Mononuclear cell (primary cell): ENCODE measurements around the gene PRM2. TPM values are rescaled to one million over a fixed set of nuclear protein-coding genes. Genes with fewer than 3 reads are reported as not detected.

Experiments
- H3K27me3 ChIP-seq: 2 replicates; pipeline ENCODE4 v1.6.0; 2011; ENCODE audit warnings: low read length, control low read depth; ENCODE audit not compliant: insufficient read depth
- H3K4me1 ChIP-seq: 2 replicates; pipeline ENCODE4 v1.5.1; 2011; ENCODE audit warnings: mild to moderate bottlenecking, low read length, control low read depth; ENCODE audit not compliant: insufficient read depth
- H3K4me3 ChIP-seq: 2 replicates; pipeline ENCODE4 v1.5.1; 2011; ENCODE audit warnings: mild to moderate bottlenecking, low read length, moderate library complexity
- H3K9me3 ChIP-seq: 2 replicates; pipeline ENCODE4 v1.5.1; 2011; ENCODE audit warnings: low read depth, mild to moderate bottlenecking, control low read depth, low read length
- total RNA-seq: library from RNA; depleted of rRNA; stranded (reverse); fragments of >200 nt; gene quantifications from one replicate; pipeline ENCODE4 v1.2.3, GENCODE V29; 2012

The PRM2 gene
- total RNA-seq, 1 donor = not detected

DNA sequence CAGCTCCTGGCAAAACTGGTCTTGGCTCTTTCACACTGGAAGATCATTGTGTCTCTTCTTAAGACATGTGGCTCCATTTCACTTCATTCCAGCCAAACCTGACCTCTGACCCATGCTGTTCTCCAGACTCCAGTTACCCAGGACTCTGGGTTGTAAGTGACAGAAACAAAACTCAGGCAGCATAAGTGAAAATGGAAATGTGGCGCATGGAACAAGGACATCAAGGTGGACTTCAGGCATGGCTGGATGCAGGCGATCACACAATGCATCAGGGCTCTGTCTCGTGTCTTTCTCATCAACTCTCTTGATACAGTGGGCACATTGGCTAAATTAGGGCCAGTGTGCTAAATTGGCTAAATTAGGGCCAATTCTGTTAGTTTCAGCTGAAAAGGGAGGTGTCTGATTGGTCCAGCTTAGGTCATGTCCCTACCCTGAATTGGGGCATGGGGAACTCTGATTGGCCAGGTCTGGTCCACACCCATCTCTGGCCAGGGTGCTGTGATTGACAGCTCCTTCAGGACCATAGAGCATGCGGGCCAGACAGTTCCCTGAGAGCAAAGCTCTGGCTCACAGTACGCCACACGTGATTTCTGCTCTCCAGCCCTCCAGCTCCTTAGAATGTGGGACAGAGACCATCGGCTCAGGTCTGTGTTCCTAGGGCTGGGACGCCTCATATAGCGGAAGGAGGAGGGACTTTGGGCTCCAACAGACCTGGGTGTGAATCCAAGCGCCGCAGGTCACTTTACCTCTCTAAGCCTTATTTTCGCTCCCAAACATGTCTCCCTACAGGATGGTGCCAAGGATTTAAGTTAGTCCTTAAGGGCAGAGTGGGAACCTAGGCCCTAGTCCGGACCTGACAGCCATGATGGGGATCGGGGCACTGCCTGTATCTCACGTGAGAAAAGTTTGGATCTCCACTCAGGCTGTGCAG, 37.7 kb downstream of the PRM2 start:
- no peaks in the 10 kb centered on the region for H3K9me3 ChIP-seq
- peaks cover 40% of the 10 kb centered on the region for H3K4me1 ChIP-seq
- H3K4me3 ChIP-seq = no peak overlapping the region
- H3K27me3 ChIP-seq = no peaks in the 10 kb centered on the region

DNA sequence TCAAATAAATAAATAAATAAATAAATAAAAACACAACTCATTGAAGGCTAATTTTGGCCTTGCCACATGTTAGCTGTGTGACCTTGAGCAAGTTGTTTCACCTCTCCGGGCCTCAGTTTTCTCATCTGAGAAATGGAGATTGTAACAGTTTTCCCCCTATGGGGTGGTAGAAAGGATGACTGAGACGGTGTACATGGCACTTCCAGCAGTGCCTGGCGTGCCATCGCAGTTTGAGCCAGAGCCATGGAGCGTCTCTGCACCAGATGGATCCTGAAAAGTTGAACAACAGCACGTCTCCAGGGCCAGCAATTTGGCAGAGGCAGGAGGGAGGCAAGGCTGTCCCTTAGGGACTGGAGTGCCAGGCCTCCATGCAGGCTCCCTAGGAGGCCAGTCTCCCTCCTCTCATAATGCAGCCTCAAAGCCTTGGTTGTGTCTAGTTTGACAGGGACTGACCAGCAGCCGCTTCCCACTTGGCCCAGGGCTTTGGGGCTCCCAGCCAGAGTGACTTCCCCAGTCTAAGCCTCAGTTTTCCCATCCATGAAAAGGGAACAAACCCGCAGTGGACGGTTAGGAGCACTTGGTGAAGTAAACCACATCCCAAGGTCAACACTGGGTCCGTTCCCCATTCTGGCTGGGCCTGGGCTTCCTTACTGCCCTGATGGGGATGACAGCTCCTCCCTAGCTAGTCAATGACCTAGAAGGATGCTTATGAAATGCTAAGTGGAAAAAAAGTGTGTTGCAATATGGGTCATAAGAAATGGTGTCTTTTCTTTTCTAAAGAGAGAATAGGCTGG, 39.6 kb downstream of the PRM2 start:
- Histone ChIP-seq H3K4me1 (peaks cover 57% of the 10 kb centered on the region), H3K4me3 (no peak overlapping the region), H3K27me3 (no peaks in the 10 kb centered on the region), H3K9me3 (no peaks in the 10 kb centered on the region)

DNA sequence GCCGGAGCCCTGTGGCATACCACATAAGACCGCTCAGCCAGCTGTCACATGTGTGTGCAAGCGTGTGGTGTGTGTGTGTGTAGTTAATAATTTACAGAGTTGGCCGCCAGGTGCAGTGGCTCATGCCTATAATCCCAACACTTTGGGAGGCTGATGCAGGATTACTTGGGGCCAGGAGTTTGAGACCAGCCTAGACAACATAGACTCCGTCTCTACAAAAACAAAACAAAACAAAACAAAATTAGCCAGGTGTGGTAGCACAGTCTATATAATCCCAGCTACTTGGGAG, 40.6 kb downstream of the PRM2 start:
- no peaks in the 10 kb centered on the region for H3K27me3 ChIP-seq
- H3K9me3 ChIP-seq = no peaks in the 10 kb centered on the region
- H3K4me3 ChIP-seq = no peak overlapping the region
- H3K4me1 ChIP-seq = peaks cover 56% of the 10 kb centered on the region

DNA sequence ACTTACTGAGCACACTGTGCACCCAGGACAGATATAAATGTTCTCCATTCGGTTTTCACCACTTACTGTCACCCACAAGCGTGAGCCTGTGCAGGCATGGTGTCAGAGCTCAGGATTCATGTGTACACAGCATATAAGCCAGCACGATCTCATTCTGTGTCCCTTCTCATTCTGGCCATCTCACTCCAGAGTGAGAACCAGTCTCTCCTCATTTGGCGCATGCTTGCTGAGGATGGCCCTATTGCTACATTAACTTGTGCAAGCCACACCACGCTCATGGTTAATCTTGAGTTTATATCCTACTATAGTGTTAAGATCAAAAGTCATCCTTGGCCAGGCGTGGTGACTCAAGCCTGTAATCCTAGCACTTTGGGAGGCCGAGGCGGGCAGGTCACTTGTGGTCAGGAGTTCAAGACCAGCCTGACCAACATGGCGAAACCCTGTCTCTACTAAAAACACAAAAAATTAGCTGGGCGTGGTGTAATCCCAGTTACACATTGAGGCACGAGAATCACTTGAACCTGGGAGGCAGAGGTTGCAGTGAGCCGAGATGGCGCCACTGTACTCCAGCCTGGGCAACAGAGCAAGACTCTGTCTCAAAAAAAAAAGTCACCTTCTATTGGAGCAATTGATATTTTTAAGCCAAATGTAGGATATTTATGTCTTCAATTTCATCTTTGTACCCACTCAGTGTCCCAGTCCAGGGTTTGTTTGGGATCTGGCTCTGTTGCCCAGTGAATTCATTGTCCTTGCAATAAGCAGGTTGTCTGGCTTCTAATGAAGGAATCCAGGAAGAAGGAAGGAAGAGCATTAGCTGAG, 41.2 kb downstream of the PRM2 start:
- no peaks in the 10 kb centered on the region for H3K27me3 ChIP-seq
- no peak overlapping the region for H3K4me3 ChIP-seq
- H3K9me3 ChIP-seq = no peaks in the 10 kb centered on the region
- H3K4me1 ChIP-seq = peaks cover 53% of the 10 kb centered on the region

DNA sequence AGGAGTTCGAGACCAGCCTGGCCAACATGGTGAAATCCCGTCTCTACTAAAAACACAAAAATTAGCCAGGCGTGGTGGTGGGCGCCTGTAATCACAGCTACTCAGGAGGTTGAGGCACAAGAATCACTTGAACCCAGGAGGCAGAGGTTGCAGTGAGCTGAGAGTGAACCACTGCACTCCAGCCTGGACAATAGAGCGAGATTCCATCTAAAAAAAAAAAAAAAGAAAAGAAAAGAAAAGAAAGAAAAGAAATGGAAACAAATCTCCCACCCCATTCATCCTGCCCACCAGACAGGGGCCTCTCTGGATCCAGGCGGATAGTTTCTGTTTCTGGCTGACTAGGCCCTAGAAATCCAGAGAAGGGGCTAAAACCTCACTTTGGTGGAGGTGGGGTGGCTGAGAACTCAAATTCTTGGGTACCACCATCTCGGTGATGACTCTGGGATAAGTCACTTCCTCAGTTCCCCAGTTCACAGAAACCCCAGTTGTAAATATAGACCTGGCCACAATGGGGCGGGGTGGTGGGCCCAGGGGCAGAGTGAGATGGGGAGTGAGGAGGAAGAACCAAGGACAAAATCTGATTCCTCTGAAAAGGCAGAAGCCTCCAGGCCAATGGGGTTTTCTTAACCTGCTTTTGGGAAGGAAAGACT, 42.4 kb downstream of the PRM2 start:
- H3K4me1 ChIP-seq = peaks cover 53% of the 10 kb centered on the region
- H3K9me3 ChIP-seq = no peaks in the 10 kb centered on the region
- H3K27me3 ChIP-seq = no peaks in the 10 kb centered on the region
- no peak overlapping the region for H3K4me3 ChIP-seq

DNA sequence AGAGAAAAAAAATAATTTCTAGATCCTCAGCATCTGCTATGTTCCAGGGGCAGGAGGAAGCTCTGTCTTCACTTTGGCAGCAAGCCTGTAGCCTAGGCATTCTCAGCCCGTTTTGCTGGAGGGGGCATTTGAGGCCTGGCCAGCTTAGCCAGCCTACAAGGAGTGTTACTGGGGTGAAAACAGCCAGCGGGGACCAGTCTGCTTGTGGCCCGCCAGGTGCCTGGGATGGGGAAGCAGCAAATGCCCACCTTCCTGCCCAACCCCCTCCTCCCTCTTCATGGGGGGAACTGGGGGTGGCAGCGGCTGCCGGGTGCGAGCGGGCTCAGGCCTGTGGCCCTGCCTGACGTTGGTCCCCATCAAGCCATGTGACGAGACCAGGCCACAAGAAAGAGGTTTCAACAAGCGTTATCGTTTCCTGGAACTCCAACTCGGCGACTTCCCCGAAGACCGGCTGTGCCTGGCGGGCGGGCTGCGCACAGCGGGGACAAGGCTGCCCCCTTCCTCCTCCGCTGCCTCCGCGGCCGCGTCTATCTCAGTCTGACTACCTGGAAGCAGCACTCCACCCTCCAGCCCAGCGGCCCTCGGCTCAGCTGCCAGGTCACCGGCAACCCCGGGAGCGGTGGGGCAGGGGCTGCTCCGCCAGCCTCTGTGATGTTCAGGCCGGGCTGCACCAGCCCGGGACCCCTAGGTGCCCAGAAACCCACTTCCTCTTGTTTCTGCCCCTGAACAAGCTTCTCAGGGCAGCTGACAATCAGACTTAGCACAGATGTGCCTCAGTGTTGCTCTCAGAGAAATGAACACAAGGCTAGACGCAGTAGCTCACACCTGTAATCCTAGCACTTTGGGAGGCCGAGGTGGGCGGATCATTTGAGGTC, 43.2 kb downstream of the PRM2 start:
- peaks cover 53% of the 10 kb centered on the region for H3K4me1 ChIP-seq
- no peaks in the 10 kb centered on the region for H3K9me3 ChIP-seq
- no peaks in the 10 kb centered on the region for H3K27me3 ChIP-seq
- no peak overlapping the region for H3K4me3 ChIP-seq

DNA sequence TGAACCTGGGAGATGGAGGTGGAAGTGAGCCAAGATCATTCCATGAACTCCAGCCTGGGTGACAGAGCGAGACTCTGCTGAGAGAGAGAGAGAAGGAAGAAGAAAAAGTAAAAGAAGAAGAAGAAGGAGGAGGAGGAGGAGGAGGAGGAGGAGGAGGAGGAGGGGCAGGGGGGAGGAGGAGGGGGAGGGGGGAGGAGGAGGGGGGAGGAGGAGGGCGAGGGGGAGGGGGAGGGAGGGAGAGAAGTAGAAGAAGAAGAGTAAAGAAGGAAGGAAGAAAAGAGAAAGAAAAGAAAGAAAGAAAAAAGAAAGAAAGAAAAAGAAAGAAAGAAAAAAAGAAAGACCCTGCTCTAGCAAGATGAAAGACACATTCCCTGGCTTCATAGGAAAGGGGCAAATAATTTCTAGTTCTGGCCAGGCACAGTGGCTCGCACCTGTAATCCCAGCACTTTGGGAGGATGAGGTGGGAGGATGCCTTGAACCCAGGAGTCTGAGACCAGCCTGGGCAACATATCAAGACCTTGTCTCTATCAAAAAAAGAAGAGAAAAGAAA, 43.9 kb downstream of the PRM2 start:
- Histone ChIP-seq H3K9me3 (no peaks in the 10 kb centered on the region), H3K4me3 (no peak overlapping the region), H3K4me1 (peaks cover 53% of the 10 kb centered on the region), H3K27me3 (no peaks in the 10 kb centered on the region)

DNA sequence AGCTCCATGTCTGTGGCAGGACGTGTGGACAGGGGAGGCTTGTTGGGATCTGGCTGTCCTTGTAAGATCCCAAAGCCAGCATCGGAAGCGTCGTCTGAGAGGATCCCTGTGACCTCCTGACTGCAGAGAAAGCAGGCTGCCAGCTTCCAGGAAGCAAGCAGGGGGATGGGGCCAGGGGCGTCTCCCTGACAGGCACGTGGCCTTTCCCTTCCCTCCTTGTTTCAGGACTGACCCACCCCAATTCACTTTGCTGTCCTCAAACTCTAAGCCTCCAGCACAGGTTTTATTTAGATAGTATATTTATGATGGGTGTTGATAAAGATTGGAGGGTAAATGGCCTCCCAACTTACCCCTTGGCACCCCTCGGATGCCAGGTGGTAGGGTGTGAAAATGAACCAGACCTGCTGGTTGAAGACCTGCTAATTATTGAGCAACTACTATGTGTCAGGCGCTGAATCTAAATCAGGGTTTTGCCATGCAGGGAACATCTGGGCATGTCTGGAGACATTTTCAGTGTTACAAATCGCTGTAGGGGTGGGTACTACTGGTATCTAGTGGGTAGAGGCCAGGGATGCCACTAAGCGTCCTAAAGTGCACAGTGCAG, 44.8 kb downstream of the PRM2 start:
- H3K27me3 ChIP-seq = no peaks in the 10 kb centered on the region
- H3K9me3 ChIP-seq = no peaks in the 10 kb centered on the region
- no peak overlapping the region for H3K4me3 ChIP-seq
- peaks cover 47% of the 10 kb centered on the region for H3K4me1 ChIP-seq

DNA sequence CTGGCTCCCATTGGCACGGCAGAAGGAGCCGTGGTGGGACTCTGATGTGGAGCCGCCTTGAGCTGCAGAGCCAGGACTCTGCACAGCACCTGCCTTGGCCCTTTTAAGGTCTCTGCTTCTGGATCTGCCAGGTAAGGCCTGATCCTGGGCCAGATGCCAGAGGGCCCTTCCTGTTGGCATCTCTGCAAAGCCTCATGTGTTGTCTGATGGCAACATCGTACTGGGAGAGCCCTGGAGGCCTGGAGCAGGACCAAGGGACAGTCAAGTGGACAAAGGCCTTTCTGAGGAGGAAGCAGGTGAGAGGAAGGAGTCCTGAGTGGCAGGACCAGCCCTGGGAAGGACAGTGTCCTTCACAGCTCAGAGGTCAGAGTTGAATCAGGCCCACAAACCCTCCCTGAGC, 46.4 kb downstream of the PRM2 start:
- Histone ChIP-seq H3K27me3 (no peaks in the 10 kb centered on the region), H3K4me3 (no peak overlapping the region), H3K4me1 (peaks cover 47% of the 10 kb centered on the region), H3K9me3 (no peaks in the 10 kb centered on the region)

DNA sequence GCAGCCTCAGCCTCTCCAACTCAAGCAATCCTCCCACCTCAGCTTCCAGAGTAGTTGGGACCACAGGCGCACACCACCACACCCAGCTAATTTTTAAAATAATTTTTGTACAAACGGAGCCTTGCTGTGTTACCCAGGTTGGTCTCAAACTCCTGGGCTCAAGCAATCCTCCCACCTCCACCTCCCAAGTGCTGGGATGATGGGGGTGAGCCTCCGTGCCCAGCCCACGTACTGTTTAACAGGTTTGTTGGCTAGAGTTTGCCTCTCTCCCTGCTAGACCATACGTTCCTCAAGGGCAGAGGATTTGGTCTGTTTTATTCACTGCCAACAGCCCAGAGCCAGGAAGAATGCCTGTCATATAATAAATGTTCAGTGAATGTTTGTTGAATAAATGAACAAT, 46.8 kb downstream of the PRM2 start:
- peaks cover 47% of the 10 kb centered on the region for H3K4me1 ChIP-seq
- no peak overlapping the region for H3K4me3 ChIP-seq
- no peaks in the 10 kb centered on the region for H3K9me3 ChIP-seq
- H3K27me3 ChIP-seq = no peaks in the 10 kb centered on the region

DNA sequence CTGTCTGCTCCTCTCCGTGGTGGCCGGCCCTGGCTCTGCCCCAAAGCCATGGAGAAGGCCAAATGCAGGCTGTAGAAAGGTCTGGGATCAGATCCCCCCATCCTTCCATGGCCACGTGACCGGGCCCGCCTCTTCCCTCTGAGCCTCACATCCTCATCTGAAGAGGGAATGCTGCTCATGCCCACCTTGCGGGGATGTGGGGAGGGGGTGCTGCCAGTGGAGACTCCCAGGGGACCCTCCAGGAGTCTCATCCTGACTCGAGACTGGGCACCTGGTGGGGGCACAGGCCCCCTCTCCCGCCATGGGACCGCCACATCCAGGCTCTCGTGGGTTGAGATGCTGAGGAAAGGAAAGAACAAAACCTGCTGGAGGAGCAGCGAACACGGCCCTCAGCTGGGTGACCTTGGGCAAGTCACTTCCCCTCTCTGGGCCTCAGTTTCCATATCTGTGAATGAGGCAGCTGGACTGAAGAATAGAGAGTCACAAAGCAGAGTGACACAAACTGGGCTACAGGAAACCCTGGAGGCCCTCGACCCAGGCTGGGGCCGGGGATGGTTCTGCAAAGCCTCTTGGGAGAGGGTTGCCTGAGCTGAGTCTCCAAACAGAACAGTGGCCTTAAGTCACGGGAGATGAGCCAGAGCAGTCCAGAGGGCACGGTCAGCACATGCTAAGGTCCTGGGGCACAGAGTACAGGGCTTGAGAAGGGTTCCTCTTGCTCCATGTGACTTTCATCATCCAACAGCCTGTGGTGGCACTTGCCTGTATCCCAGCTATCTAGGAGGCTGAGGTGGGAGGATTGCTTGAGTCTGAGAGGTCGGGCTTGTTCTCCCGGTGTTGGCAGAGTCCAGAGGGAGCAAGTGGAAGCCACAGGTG, 50.4 kb downstream of the PRM2 start:
- Histone ChIP-seq H3K4me3 (no peak overlapping the region), H3K4me1 (peaks cover 29% of the 10 kb centered on the region), H3K27me3 (no peaks in the 10 kb centered on the region), H3K9me3 (no peaks in the 10 kb centered on the region)
